Central memory CD4-positive, alpha-beta T cell (primary cell): ENCODE measurements around the gene CCDC110.
"Not testable (repeated sequence)": the region's sequence is repeated elsewhere in the genome, so short reads cannot be mapped to it uniquely, and the experiment has no call there.

ENCODE experiments used
- DNase-seq: peaks from one replicate; pipeline ENCODE4 v3.0.0; 2022
- total RNA-seq, 3 experiments: gene quantifications; one replicate each; lab custom pipeline; 2026; lab: John Stamatoyannopoulos, UW

The CCDC110 gene
- 0.35 to 1.1 (median 0.77) reads per million in 3 experiments for total RNA-seq

GRCh38 chr4:185471235-185472102 is at the start of gene CCDC110:
CCDC110 (minus strand) TSS chr4:185471733; CDS start chr4:185471683, 50 bp downstream.
- DNase-seq, result peak; percentile 83

GRCh38 chr4:185520119-185520518 is 48.6 kb upstream of the CCDC110 start:
- DNase-seq, result no peak

GRCh38 chr4:185518494-185518893 is 47.0 kb upstream of the CCDC110 start:
- no peak for DNase-seq

- DNase-seq, result no peak
Observed at GRCh38 chr4:185518069-185518468, 46.5 kb upstream of the CCDC110 start.

- DNase-seq, result no peak
Observed at GRCh38 chr4:185515248-185515647, 43.7 kb upstream of the CCDC110 start.

- no peak for DNase-seq
Observed at GRCh38 chr4:185514182-185514697, 42.7 kb upstream of the CCDC110 start.

GRCh38 chr4:185513489-185514181 is 42.1 kb upstream of the CCDC110 start:
- peak; percentile 33 for DNase-seq

- DNase-seq, result no peak
Observed at GRCh38 chr4:185512516-185512915, 41.0 kb upstream of the CCDC110 start.

- not testable (repeated sequence) for DNase-seq
Observed at GRCh38 chr4:185511243-185511642, 39.7 kb upstream of the CCDC110 start.

GRCh38 chr4:185510806-185511205 is 39.3 kb upstream of the CCDC110 start:
- DNase-seq, result no peak

GRCh38 chr4:185508181-185508580 is 36.6 kb upstream of the CCDC110 start:
- DNase-seq, result no peak

- no peak for DNase-seq
Observed at GRCh38 chr4:185506422-185506821, 34.9 kb upstream of the CCDC110 start.

GRCh38 chr4:185504098-185505047 is 32.8 kb upstream of the CCDC110 start:
- DNase-seq, result no peak

- DNase-seq, result no peak
Observed at GRCh38 chr4:185502386-185502785, 30.9 kb upstream of the CCDC110 start.

GRCh38 chr4:185500576-185500975 is 29.0 kb upstream of the CCDC110 start:
- no peak for DNase-seq

- no peak for DNase-seq
Observed at GRCh38 chr4:185500035-185500434, 28.5 kb upstream of the CCDC110 start.

- no peak for DNase-seq
Observed at GRCh38 chr4:185488650-185489049, 17.1 kb upstream of the CCDC110 start.

- no peak for DNase-seq
Observed at GRCh38 chr4:185481401-185481800, 9.9 kb upstream of the CCDC110 start.

GRCh38 chr4:185480016-185480732 is 8.6 kb upstream of the CCDC110 start:
- no peak for DNase-seq

GRCh38 chr4:185479507-185479971 is 8.0 kb upstream of the CCDC110 start:
- no peak for DNase-seq

- no peak for DNase-seq
Observed at GRCh38 chr4:185473247-185473646, 1.7 kb upstream of the CCDC110 start.

GRCh38 chr4:185472103-185472542 is 590 bp upstream of the CCDC110 start:
- DNase-seq, result no peak
